Thyroid gland (tissue), 4 donors: Measurements from ENCODE around the gene COL27A1.

ENCODE experiments used
- CTCF ChIP-seq, 6 experiments: fragments of 200-600 bp in 3 of 6; fragments of 450-650 bp in 3 of 6; sonication (generic) in 3 of 6; IDR thresholded peaks; one replicate each; pipeline ENCODE4 v1.5.1; 2016 to 2019; ENCODE audit warnings: antibody characterized with exemption in 6 of 6, mild to moderate bottlenecking in 2 of 6, inconsistent platforms in 1 of 6, moderate library complexity in 1 of 6
- POLR2A ChIP-seq, 2 donors: fragments of 450-650 bp; IDR thresholded peaks; one replicate each; pipeline ENCODE4 v1.6.1; 2017; ENCODE audit warnings: antibody characterized with exemption in 2 of 2, mild to moderate bottlenecking in 2 of 2, moderate library complexity in 1 of 2

GRCh38 chr9:114357911-114358328, 202.6 kb downstream of the COL27A1 start:
- TF ChIP-seq CTCF (IDR thresholded peaks at IDR 0.05), result no peak
- no peak for TF ChIP-seq POLR2A (IDR thresholded peaks at IDR 0.05)
